Keratinocyte (primary cell): ENCODE measurements around the gene ADGRF3. TPM values are rescaled to one million over a fixed set of nuclear protein-coding genes. Genes with fewer than 3 reads are reported as not detected.

Source experiments
- DNase-seq: peaks from one replicate; pipeline ENCODE4 v3.0.0-alpha.2; 2011; ENCODE audit warnings: low read depth, missing footprints, low spot score
- FAIRE-seq: peaks from 2 replicates; lab custom pipeline; 2011; peaks lifted over from hg19 to GRCh38; lab: Jason Lieb, UNC
- H2AFZ ChIP-seq: 2 replicates; pipeline ENCODE4 v1.6.0; 2012; ENCODE audit warnings: low read length, control low read depth, inconsistent platforms; ENCODE audit not compliant: control insufficient read depth
- H3K27ac ChIP-seq: 2 replicates; pipeline ENCODE4 v1.5.1; 2011; ENCODE audit warnings: low read length; ENCODE audit not compliant: control insufficient read depth, insufficient read depth
- H3K27me3 ChIP-seq: 3 replicates; pipeline ENCODE4 v1.6.0; 2011; ENCODE audit warnings: low read length; ENCODE audit not compliant: control insufficient read depth, insufficient read depth; ENCODE audit errors: extremely low read depth
- H3K36me3 ChIP-seq, 2 experiments: 2 replicates in 1 of 2; 3 replicates in 1 of 2; pipeline ENCODE4 v1.5.1; 2011; ENCODE audit warnings: low read length in 2 of 2, mild to moderate bottlenecking in 1 of 2; ENCODE audit not compliant: control insufficient read depth in 2 of 2, insufficient read depth in 2 of 2; ENCODE audit errors: extremely low read depth in 1 of 2
- H3K4me1 ChIP-seq: 3 replicates; pipeline ENCODE4 v1.5.1; 2011; ENCODE audit warnings: low read length; ENCODE audit not compliant: control insufficient read depth, insufficient read depth; ENCODE audit errors: extremely low read depth
- H3K4me2 ChIP-seq: 3 replicates; pipeline ENCODE4 v1.6.0; 2011; ENCODE audit warnings: low read depth, low read length; ENCODE audit not compliant: control insufficient read depth, insufficient read depth; ENCODE audit errors: extremely low read depth
- H3K4me3 ChIP-seq, 3 experiments: fragments of 200-600 bp in 1 of 3; sonication (generic) in 1 of 3; 2 replicates in 2 of 3; 3 replicates in 1 of 3; pipeline ENCODE4 v1.5.1; 2011 to 2016; ENCODE audit warnings: low read length in 3 of 3, mild to moderate bottlenecking in 3 of 3, control low read depth in 2 of 3, inconsistent platforms in 1 of 3, low read depth in 1 of 3, mixed read lengths in 1 of 3, mixed run types in 1 of 3, moderate library complexity in 1 of 3; ENCODE audit not compliant: control insufficient read depth in 2 of 3, insufficient read depth in 2 of 3; ENCODE audit errors: extremely low read depth in 1 of 3
- H3K79me2 ChIP-seq: 2 replicates; pipeline ENCODE4 v1.6.0; 2012; ENCODE audit warnings: low read length; ENCODE audit not compliant: control insufficient read depth, insufficient read depth
- H3K9ac ChIP-seq: 3 replicates; pipeline ENCODE4 v1.6.0; 2011; ENCODE audit warnings: low read length; ENCODE audit not compliant: control insufficient read depth, insufficient read depth; ENCODE audit errors: extremely low read depth
- H3K9me1 ChIP-seq: 3 replicates; pipeline ENCODE4 v1.6.0; 2011; ENCODE audit warnings: low read length; ENCODE audit not compliant: control insufficient read depth, insufficient read depth; ENCODE audit errors: extremely low read depth
- H3K9me3 ChIP-seq: 2 replicates; pipeline ENCODE4 v1.5.1; 2012; ENCODE audit warnings: low read depth, low read length; ENCODE audit not compliant: control insufficient read depth
- H4K20me1 ChIP-seq: 3 replicates; pipeline ENCODE4 v1.6.0; 2011; ENCODE audit warnings: low read length; ENCODE audit not compliant: control insufficient read depth, insufficient read depth; ENCODE audit errors: extremely low read depth
- CTCF ChIP-seq, 3 experiments: IDR thresholded peaks in 1 of 3; conservative IDR thresholded peaks in 1 of 3; optimal IDR thresholded peaks in 1 of 3; 2 replicates in 2 of 3; 3 replicates in 1 of 3; pipeline versions ENCODE3 to v1.5.1; 2011; ENCODE audit warnings: low read length in 3 of 3, mild to moderate bottlenecking in 3 of 3, moderate library complexity in 2 of 3, control low read depth in 1 of 3, inconsistent platforms in 1 of 3; ENCODE audit not compliant: insufficient read depth in 2 of 3; ENCODE audit errors: extremely low read depth in 1 of 3
- EZH2 ChIP-seq: IDR thresholded peaks from one replicate; pipeline ENCODE4 v1.6.1; 2012; ENCODE audit warnings: inconsistent platforms, mild to moderate bottlenecking, low read length, moderate library complexity
- dilution Hi-C: fragments of 300-500 bp; cut with MboI; formaldehyde crosslinking; loops from one replicate; pipeline ENCODE4 v1.7.0; 2020; ENCODE audit warnings: low sequenced_read_pairs; ENCODE audit not compliant: extremely low pct_ligation_motif_present
- polyA plus RNA-seq, 5 experiments: library from polyadenylated mRNA; depleted of rRNA in 3 of 5; stranded (reverse) in 3 of 5; stranded (forward) in 1 of 5; unstranded in 1 of 5; fragments of >200 nt; gene quantifications; 1 replicate in 1 of 5; 2 replicates in 3 of 5; 3 replicates in 1 of 5; pipeline versions ENCODE4 v1.2.1 to v1.2.3, GENCODE V29; 2011 to 2012; ENCODE audit warnings: missing spikeins in 2 of 5, low read depth in 1 of 5, low replicate concordance in 1 of 5

Gene ADGRF3
- polyA plus RNA-seq, 1 donor (not counting 4 experiments of a cell fraction or from before 2014, with no cell fraction given), result 0.17 TPM

- Histone ChIP-seq H3K4me3 (no peak overlapping the region), H4K20me1 (no peaks in the 10 kb centered on the region), H3K27me3 (no peaks in the 10 kb centered on the region), H3K27ac (no peak overlapping the region), H3K4me2 (no peak overlapping the region), H3K9ac (no peak overlapping the region), H3K4me1 (peaks cover 16% of the 10 kb centered on the region), H3K36me3 (peaks cover 8 to 13% of the 10 kb centered on the region in 2 experiments), H3K9me1 (no peaks in the 10 kb centered on the region), H3K79me2 (no peaks in the 10 kb centered on the region), H2AFZ (no peak overlapping the region), H3K9me3 (no peaks in the 10 kb centered on the region)
- TF ChIP-seq EZH2 (no peak), CTCF (optimal IDR thresholded peaks at IDR 0.05 in 1 of 3, IDR thresholded peaks at IDR 0.05 in 1 of 3, conservative IDR thresholded peaks at IDR 0.05 in 1 of 3; ENCODE audit: extremely low read depth in 1 of 3, insufficient read depth in 2 of 3, low read length in 3 of 3) (no peak)
- DNase-seq (no peak), FAIRE-seq (no peak)
- dilution Hi-C loops, result no loop called here
Observed at GRCh38 chr2:26285931-26286330, 60.7 kb downstream of the ADGRF3 start.

GRCh38 chr2:26284132-26284531 lies 62.5 kb downstream of the ADGRF3 start:
- no peaks in the 10 kb centered on the region for H3K9me3 ChIP-seq
- no peaks in the 10 kb centered on the region for H3K9me1 ChIP-seq
- H3K36me3 ChIP-seq, result peaks cover 7 to 17% of the 10 kb centered on the region in 2 experiments
- H3K27me3 ChIP-seq, result no peaks in the 10 kb centered on the region
- peak overlapping the region; percentile 63 for H3K27ac ChIP-seq
- peaks cover 18% of the 10 kb centered on the region for H3K4me1 ChIP-seq
- no peak overlapping the region for H3K4me3 ChIP-seq
- no peaks in the 10 kb centered on the region for H4K20me1 ChIP-seq
- FAIRE-seq (peak; percentile 86), DNase-seq (no peak)
- no peak overlapping the region for H2AFZ ChIP-seq
- no peak overlapping the region for H3K9ac ChIP-seq
- TF ChIP-seq CTCF (optimal IDR thresholded peaks at IDR 0.05 in 1 of 3, IDR thresholded peaks at IDR 0.05 in 1 of 3, conservative IDR thresholded peaks at IDR 0.05 in 1 of 3; ENCODE audit: extremely low read depth in 1 of 3, insufficient read depth in 2 of 3, low read length in 3 of 3), result no peak
- no peak for TF ChIP-seq EZH2
- dilution Hi-C loops, result no loop called here
- H3K4me2 ChIP-seq, result peak overlapping the region; percentile 2
- H3K79me2 ChIP-seq, result no peaks in the 10 kb centered on the region
